ENCODE results near the gene QARS1.

Gene QARS1

GRCh38 chr3:49120096-49120437 is 15.5 kb upstream of the QARS1 start:
- DNase-seq: no peak

GRCh38 chr3:49119439-49119838 is 14.9 kb upstream of the QARS1 start:
- no peak for DNase-seq

GRCh38 chr3:49119036-49119435 is 14.5 kb upstream of the QARS1 start:
- no peak for DNase-seq

GRCh38 chr3:49112262-49112661 is 7.7 kb upstream of the QARS1 start:
- DNase-seq: no peak

- DNase-seq: no peak
These were observed 6.8 kb upstream of the QARS1 start for GRCh38 chr3:49111347-49111746.

- no peak for DNase-seq
These were observed 6.2 kb upstream of the QARS1 start for GRCh38 chr3:49110780-49111179.

- DNase-seq: no peak
These were observed 3.8 kb upstream of the QARS1 start for GRCh38 chr3:49108346-49108745.

- no peak for DNase-seq
These were observed 518 bp downstream of the QARS1 start for GRCh38 chr3:49104052-49104426.

GRCh38 chr3:49100046-49100615 is 4.4 kb downstream of the QARS1 start:
- DNase-seq: no peak

- DNase-seq: no peak
These were observed 5.5 kb downstream of the QARS1 start for GRCh38 chr3:49098910-49099630.

- no peak for DNase-seq
These were observed 6.1 kb downstream of the QARS1 start for GRCh38 chr3:49098429-49098828.

GRCh38 chr3:49093853-49094767 is 10.4 kb downstream of the QARS1 start, which contains the start of gene QRICH1:
QRICH1 (minus strand) TSS chr3:49094071; CDS start chr3:49077017, 17,054 bp downstream.
- peak; percentile 86 for DNase-seq

- peak; percentile 70 for DNase-seq
These were observed 11.4 kb downstream of the QARS1 start for GRCh38 chr3:49092938-49093852.

GRCh38 chr3:49081429-49081828 is 23.1 kb downstream of the QARS1 start:
- peak; percentile 4 for DNase-seq

- no peak for DNase-seq
These were observed 25.3 kb downstream of the QARS1 start for GRCh38 chr3:49079270-49079669.

- DNase-seq: no peak
These were observed 27.9 kb downstream of the QARS1 start for GRCh38 chr3:49076646-49077045.

- DNase-seq: no peak
These were observed 28.4 kb downstream of the QARS1 start for GRCh38 chr3:49076116-49076515.

- DNase-seq: no peak
These were observed 46.5 kb downstream of the QARS1 start for GRCh38 chr3:49058011-49058410.

GRCh38 chr3:49057268-49057667 is 47.3 kb downstream of the QARS1 start:
- DNase-seq: no peak

- DNase-seq: no peak
These were observed 50.2 kb downstream of the QARS1 start for GRCh38 chr3:49054344-49054862.

- DNase-seq: no peak
These were observed 51.0 kb downstream of the QARS1 start for GRCh38 chr3:49053543-49053942.

All from NCI-H2171 (cell line).